CD8-positive, alpha-beta memory T cell (primary cell): ENCODE results near the gene FOXK2. TPM values are rescaled to one million over a fixed set of nuclear protein-coding genes. Genes with fewer than 3 reads are reported as not detected.

ENCODE experiments used
- CTCF ChIA-PET: fragments of 350-600 bp; sonication (Branson Sonifier 250); formaldehyde crosslinking; loops from one replicate; lab custom pipeline; 2021; ENCODE audit warnings: antibody characterized with exemption; lab: Charles Lee
- POLR2A ChIA-PET: fragments of 350-600 bp; sonication (Branson Sonifier 250); formaldehyde crosslinking; loops from one replicate; lab custom pipeline; 2021; ENCODE audit warnings: antibody characterized with exemption; lab: Charles Lee
- DNase-seq, 5 donors: peaks; one replicate each; pipeline versions ENCODE4 v3.0.0 to v3.0.0-alpha.2; 2020 to 2022; ENCODE audit warnings: mixed read lengths in 1 of 5
- H3K27ac ChIP-seq: one replicate; pipeline ENCODE4 v1.7.0; 2013; ENCODE audit warnings: low read depth, mild to moderate bottlenecking, low read length, moderate library complexity
- H3K27me3 ChIP-seq: 2 replicates; pipeline ENCODE4 v1.7.0; 2013; ENCODE audit warnings: low read length, mild to moderate bottlenecking; ENCODE audit not compliant: insufficient read depth, poor library complexity, severe bottlenecking
- H3K36me3 ChIP-seq: 2 replicates; pipeline ENCODE4 v1.7.0; 2013; ENCODE audit warnings: mild to moderate bottlenecking, low read length, moderate library complexity; ENCODE audit not compliant: insufficient read depth
- H3K4me1 ChIP-seq: 2 replicates; pipeline ENCODE4 v1.7.0; 2013; ENCODE audit warnings: mild to moderate bottlenecking, low read length, moderate library complexity; ENCODE audit not compliant: insufficient read depth
- H3K4me3 ChIP-seq: 2 replicates; pipeline ENCODE4 v1.7.0; 2013; ENCODE audit warnings: mild to moderate bottlenecking, low read length
- H3K9me3 ChIP-seq: 2 replicates; pipeline ENCODE4 v1.7.0; 2013; ENCODE audit warnings: mild to moderate bottlenecking, low read length
- H3K27ac Mint-ChIP-seq, 8 donors: one replicate each; pipeline ENCODE4 v1.8.0; 2020 to 2021; ENCODE audit warnings: mixed read lengths in 8 of 8, mild to moderate bottlenecking in 6 of 8, inconsistent platforms in 3 of 8, moderate library complexity in 3 of 8
- H3K27me3 Mint-ChIP-seq, 2 donors: one replicate each; pipeline ENCODE4 v1.8.0; 2020 to 2021; ENCODE audit warnings: mixed read lengths in 2 of 2, mild to moderate bottlenecking in 1 of 2, moderate library complexity in 1 of 2
- H3K36me3 Mint-ChIP-seq, 3 donors: one replicate each; pipeline ENCODE4 v1.8.0; 2020 to 2021; ENCODE audit warnings: mixed read lengths in 3 of 3, inconsistent platforms in 1 of 3, mild to moderate bottlenecking in 1 of 3
- H3K4me1 Mint-ChIP-seq, 3 donors: one replicate each; pipeline ENCODE4 v1.8.0; 2020 to 2021; ENCODE audit warnings: mixed read lengths in 3 of 3, inconsistent platforms in 1 of 3, mild to moderate bottlenecking in 1 of 3
- H3K4me3 Mint-ChIP-seq, 7 donors: one replicate each; pipeline ENCODE4 v1.8.0; 2020 to 2021; ENCODE audit warnings: mixed read lengths in 7 of 7, mild to moderate bottlenecking in 6 of 7, moderate library complexity in 4 of 7, inconsistent platforms in 2 of 7
- H3K9me3 Mint-ChIP-seq, 5 donors: one replicate each; pipeline ENCODE4 v1.8.0; 2020 to 2022; ENCODE audit warnings: mixed read lengths in 5 of 5, mild to moderate bottlenecking in 3 of 5, moderate library complexity in 2 of 5, inconsistent platforms in 1 of 5
- polyA plus RNA-seq: library from polyadenylated mRNA; unstranded; fragments of 300-500 nt; fragmentation: Illumina TruSeq; gene quantifications from one replicate; pipeline ENCODE4 v1.2.3, GENCODE V29; 2021
- total RNA-seq, 2 experiments: library from RNA; stranded (reverse); gene quantifications; one replicate each; pipeline ENCODE4 v1.2.3, GENCODE V29; 2021

The FOXK2 gene
- total and polyA plus RNA-seq, 3 experiments from 2014 or later: 8.2 to 71.2 (median 63.9) TPM

DNA sequence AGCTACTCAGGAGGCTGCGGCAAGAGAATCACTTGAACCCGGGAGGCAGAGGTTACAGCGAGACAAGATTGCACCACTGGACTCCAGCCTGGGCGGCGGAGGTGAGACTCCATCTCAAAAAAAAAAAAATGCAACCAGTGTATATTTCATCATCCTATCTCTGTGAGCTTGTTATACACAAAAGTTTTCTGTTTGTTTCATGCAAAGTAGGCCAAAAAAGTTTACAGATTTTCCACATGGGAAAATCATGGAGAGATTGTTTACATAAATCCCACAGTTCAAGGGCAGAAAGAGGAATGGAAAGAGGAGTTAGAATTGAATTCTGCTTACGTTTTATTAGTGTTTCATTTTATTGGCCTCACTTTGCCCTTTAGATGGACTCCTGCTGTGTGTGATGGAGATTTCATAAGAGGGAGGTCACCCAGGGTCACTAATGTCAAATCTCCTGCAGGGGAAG is 36.3 kb upstream of the FOXK2 start:
- no peaks in the 10 kb centered on the region for H3K27me3 Mint-ChIP-seq
- H3K9me3 ChIP-seq: no peaks in the 10 kb centered on the region
- no peak for DNase-seq
- no peak overlapping the region for H3K4me3 ChIP-seq
- peaks cover 10% of the 10 kb centered on the region for H3K4me1 ChIP-seq
- peak overlapping the region in 1 of 8 donors; percentile 80 for H3K27ac Mint-ChIP-seq
- H3K4me3 Mint-ChIP-seq: no peak overlapping the region
- H3K36me3 ChIP-seq: peaks cover 36% of the 10 kb centered on the region
- peaks cover 21 to 30% (median 29%) of the 10 kb centered on the region in 3 donors for H3K4me1 Mint-ChIP-seq
- H3K27me3 ChIP-seq: no peaks in the 10 kb centered on the region
- H3K9me3 Mint-ChIP-seq: no peaks in the 10 kb centered on the region
- H3K36me3 Mint-ChIP-seq: peaks cover 0 to 91% (median 16%) of the 10 kb centered on the region in 3 donors
- POLR2A ChIA-PET: no interaction called here
- H3K27ac ChIP-seq: no peak overlapping the region
- CTCF ChIA-PET: no interaction called here

GRCh38 chr17:82483836-82484235 is 35.7 kb upstream of the FOXK2 start:
- H3K9me3 Mint-ChIP-seq: no peaks in the 10 kb centered on the region
- ChIA-PET POLR2A (no interaction called here), CTCF (no interaction called here)
- H3K27me3 ChIP-seq: no peaks in the 10 kb centered on the region
- H3K9me3 ChIP-seq: no peaks in the 10 kb centered on the region
- H3K36me3 ChIP-seq: peaks cover 32% of the 10 kb centered on the region
- no peak overlapping the region for H3K27ac ChIP-seq
- H3K4me3 ChIP-seq: no peak overlapping the region
- H3K36me3 Mint-ChIP-seq: peaks cover 0 to 89% (median 16%) of the 10 kb centered on the region in 3 donors
- H3K4me3 Mint-ChIP-seq: no peak overlapping the region
- H3K27me3 Mint-ChIP-seq: no peaks in the 10 kb centered on the region
- DNase-seq: no peak
- peaks cover 10% of the 10 kb centered on the region for H3K4me1 ChIP-seq
- H3K27ac Mint-ChIP-seq: peak overlapping the region in 1 of 8 donors; percentile 14
- H3K4me1 Mint-ChIP-seq: peaks cover 20 to 29% (median 28%) of the 10 kb centered on the region in 3 donors

DNA sequence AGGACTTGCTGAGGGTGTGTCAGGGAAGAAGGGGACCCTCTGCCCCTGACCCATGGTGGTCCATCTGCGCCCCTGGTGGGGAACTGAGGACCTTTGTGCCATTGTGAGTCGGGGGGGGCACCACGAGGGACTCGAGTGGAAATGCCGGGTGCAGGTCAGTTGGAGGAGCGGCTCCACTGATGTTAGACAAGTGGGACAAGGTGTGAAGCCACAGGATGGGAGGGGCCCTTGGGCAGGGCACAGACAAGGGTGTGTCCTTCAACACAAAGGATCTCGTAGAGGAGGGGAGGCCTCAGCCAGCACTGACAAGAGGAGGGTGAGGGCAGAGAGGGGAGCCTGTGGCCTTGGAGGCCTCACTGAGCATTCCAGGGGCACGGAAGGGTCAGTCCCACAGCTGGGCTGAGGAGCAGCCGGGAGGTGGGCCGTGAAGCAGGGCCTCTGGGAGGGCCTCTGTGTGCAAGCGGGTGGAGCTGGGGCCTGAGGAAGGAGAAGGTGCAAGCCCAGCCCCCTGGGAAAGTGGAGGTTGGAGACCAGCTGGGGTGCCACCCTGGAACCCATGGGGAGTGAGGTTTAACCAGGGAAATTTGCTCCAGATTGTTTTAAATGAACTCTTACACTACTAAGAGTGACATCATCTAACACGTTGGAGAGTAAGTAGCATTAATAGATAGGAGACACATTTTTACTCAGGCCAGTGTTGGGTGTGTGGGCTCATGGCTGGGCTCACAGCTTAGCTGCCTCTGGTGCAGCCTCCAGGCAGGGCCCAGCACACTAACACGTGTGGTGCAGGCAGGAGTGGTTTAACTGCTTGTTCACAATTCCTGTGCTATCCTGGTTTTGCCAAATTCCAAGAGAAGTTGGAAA is 33.1 kb upstream of the FOXK2 start:
- peak overlapping the region; percentile 51 to 93 (median 82) for H3K27ac Mint-ChIP-seq
- H3K9me3 ChIP-seq: no peaks in the 10 kb centered on the region
- H3K27me3 ChIP-seq: no peaks in the 10 kb centered on the region
- peaks cover 17 to 26% (median 25%) of the 10 kb centered on the region in 3 donors for H3K4me1 Mint-ChIP-seq
- H3K4me3 ChIP-seq: no peak overlapping the region
- CTCF ChIA-PET: interaction anchor here (1.2 kb wide), 1 partner anchor 27 kb away, joined by 3 read pairs; no protein-coding TSS in a partner anchor
- no peak overlapping the region for H3K27ac ChIP-seq
- no peaks in the 10 kb centered on the region for H3K27me3 Mint-ChIP-seq
- H3K9me3 Mint-ChIP-seq: no peaks in the 10 kb centered on the region
- peak overlapping the region in 6 of 7 donors; percentile 32 to 74 (median 55) for H3K4me3 Mint-ChIP-seq
- peaks cover 10% of the 10 kb centered on the region for H3K4me1 ChIP-seq
- POLR2A ChIA-PET: no interaction called here
- DNase-seq: no peak
- H3K36me3 Mint-ChIP-seq: peaks cover 0 to 72% (median 15%) of the 10 kb centered on the region in 3 donors
- H3K36me3 ChIP-seq: peaks cover 13% of the 10 kb centered on the region

GRCh38 chr17:82487910-82488309 is 31.6 kb upstream of the FOXK2 start:
- Histone ChIP-seq H3K36me3 (peaks cover 5% of the 10 kb centered on the region), H3K9me3 (no peaks in the 10 kb centered on the region), H3K4me3 (no peak overlapping the region), H3K27me3 (no peaks in the 10 kb centered on the region), H3K4me1 (peaks cover 10% of the 10 kb centered on the region), H3K27ac (no peak overlapping the region)
- H3K27me3 Mint-ChIP-seq: no peaks in the 10 kb centered on the region
- H3K27ac Mint-ChIP-seq: peak overlapping the region in 2 of 8 donors; percentile 23 to 79
- POLR2A ChIA-PET: no interaction called here
- H3K4me1 Mint-ChIP-seq: peaks cover 17 to 27% (median 25%) of the 10 kb centered on the region in 3 donors
- CTCF ChIA-PET: interaction anchor here (0.7 to 0.9 kb wide), 2 partner anchors 66 to 253 kb away, joined by 3 read pairs; no protein-coding TSS in a partner anchor
- H3K4me3 Mint-ChIP-seq: no peak overlapping the region
- no peaks in the 10 kb centered on the region for H3K9me3 Mint-ChIP-seq
- DNase-seq: no peak
- H3K36me3 Mint-ChIP-seq: peaks cover 0 to 59% (median 12%) of the 10 kb centered on the region in 3 donors

- no peak overlapping the region for H3K4me3 ChIP-seq
- no peak overlapping the region for H3K27ac ChIP-seq
- CTCF ChIA-PET: no interaction called here
- no peaks in the 10 kb centered on the region for H3K27me3 Mint-ChIP-seq
- POLR2A ChIA-PET: no interaction called here
- H3K36me3 ChIP-seq: peaks cover 5% of the 10 kb centered on the region
- no peaks in the 10 kb centered on the region for H3K9me3 ChIP-seq
- DNase-seq: no peak
- peaks cover 0 to 47% (median 10%) of the 10 kb centered on the region in 3 donors for H3K36me3 Mint-ChIP-seq
- peaks cover 20 to 31% (median 30%) of the 10 kb centered on the region in 3 donors for H3K4me1 Mint-ChIP-seq
- peaks cover 10% of the 10 kb centered on the region for H3K4me1 ChIP-seq
- H3K4me3 Mint-ChIP-seq: no peak overlapping the region
- H3K27ac Mint-ChIP-seq: peak overlapping the region in 2 of 8 donors; percentile 48 to 63
- H3K27me3 ChIP-seq: no peaks in the 10 kb centered on the region
- no peaks in the 10 kb centered on the region for H3K9me3 Mint-ChIP-seq
Measured at GRCh38 chr17:82489117-82489516, 30.4 kb upstream of the FOXK2 start.

DNA sequence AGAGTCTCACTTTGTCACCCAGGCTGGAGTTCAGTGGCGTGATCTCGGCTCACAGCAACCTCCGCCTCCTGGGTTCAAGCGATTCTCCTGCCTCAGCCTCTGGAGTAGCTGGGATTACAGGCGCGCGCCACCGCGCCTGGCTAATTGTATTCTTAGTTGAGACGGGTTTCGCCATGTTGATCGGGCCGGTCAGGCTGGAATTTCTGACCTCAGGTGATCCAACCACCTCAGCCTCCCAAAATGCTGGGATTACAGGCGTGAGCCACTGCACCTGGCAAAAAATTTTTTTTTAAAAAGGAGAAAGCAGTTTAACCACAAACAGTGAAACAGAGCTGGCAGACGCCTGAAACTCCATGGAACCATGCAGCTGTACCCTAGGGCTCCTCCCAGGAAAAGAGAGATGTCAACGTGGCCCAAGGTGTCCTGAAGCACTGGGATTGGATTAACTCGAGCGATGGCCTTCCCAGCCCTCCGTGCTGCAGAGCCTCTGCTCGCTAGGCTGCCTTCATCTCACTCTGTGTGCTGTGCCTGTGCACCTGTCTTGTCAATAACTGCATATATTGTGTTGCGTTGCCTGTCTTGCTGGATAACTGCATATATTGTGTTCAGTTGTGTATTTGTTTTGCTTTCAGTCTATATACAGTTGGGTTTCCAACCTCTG is 29.6 kb upstream of the FOXK2 start:
- H3K27ac Mint-ChIP-seq: peak overlapping the region in 1 of 8 donors; percentile 61
- H3K4me3 Mint-ChIP-seq: no peak overlapping the region
- DNase-seq: no peak
- Histone ChIP-seq H3K36me3 (peaks cover 5% of the 10 kb centered on the region), H3K27me3 (no peaks in the 10 kb centered on the region), H3K4me1 (peaks cover 10% of the 10 kb centered on the region), H3K27ac (no peak overlapping the region), H3K4me3 (no peak overlapping the region), H3K9me3 (no peaks in the 10 kb centered on the region)
- ChIA-PET CTCF (no interaction called here), POLR2A (no interaction called here)
- H3K9me3 Mint-ChIP-seq: no peaks in the 10 kb centered on the region
- peaks cover 28 to 39% (median 36%) of the 10 kb centered on the region in 3 donors for H3K4me1 Mint-ChIP-seq
- peaks cover 0 to 39% (median 7%) of the 10 kb centered on the region in 3 donors for H3K36me3 Mint-ChIP-seq
- peaks cover 0 to 8% of the 10 kb centered on the region in 2 donors for H3K27me3 Mint-ChIP-seq

DNA sequence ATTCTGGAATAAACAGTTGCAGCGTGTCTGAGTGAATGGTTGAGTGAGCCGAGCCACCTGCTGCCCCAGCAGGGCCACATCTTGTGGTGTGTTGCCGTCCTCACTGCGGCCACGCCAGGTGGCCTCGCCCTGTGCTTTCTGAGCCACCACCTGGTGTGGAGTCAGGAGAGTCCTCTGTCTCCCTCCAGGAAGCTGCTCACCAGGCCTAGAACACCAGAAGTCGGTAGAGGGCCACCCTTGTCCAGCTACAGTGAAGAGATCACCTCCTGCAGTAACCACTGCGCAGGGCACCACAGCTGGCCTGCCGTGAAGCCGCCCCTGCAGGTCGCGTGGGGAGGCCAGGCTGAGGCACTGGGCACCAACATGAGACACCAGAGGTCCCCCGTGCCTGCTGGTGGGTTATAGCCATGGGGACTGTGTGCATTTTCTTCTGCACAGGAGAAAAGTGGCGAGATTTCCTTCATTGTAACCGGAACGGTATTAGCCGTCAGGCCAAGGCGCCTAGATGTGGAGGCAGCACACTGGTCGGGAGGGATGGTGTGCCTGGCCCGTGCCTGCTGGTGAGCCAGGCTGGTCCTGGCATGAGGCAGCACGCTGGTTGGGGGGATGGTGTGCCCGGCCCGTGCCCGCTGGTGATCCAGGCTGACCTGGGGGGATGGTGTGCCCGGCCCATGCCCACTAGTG is 28.9 kb upstream of the FOXK2 start:
- no peak for DNase-seq
- no peaks in the 10 kb centered on the region for H3K9me3 Mint-ChIP-seq
- ChIA-PET POLR2A (no interaction called here), CTCF (no interaction called here)
- Histone ChIP-seq H3K9me3 (no peaks in the 10 kb centered on the region), H3K27ac (no peak overlapping the region), H3K4me1 (peaks cover 10% of the 10 kb centered on the region), H3K27me3 (no peaks in the 10 kb centered on the region), H3K4me3 (no peak overlapping the region), H3K36me3 (peaks cover 1% of the 10 kb centered on the region)
- peaks cover 0 to 8% of the 10 kb centered on the region in 2 donors for H3K27me3 Mint-ChIP-seq
- no peak overlapping the region for H3K4me3 Mint-ChIP-seq
- peak overlapping the region in 1 of 8 donors; percentile 43 for H3K27ac Mint-ChIP-seq
- peaks cover 0 to 32% (median 6%) of the 10 kb centered on the region in 3 donors for H3K36me3 Mint-ChIP-seq
- peaks cover 27 to 33% (median 33%) of the 10 kb centered on the region in 3 donors for H3K4me1 Mint-ChIP-seq
